ENCODE data around the gene ETFA.

GRCh38 chr15:76217029-76217881, 94.0 kb downstream of the ETFA start:
- TF ChIP-seq, protein P1, sequence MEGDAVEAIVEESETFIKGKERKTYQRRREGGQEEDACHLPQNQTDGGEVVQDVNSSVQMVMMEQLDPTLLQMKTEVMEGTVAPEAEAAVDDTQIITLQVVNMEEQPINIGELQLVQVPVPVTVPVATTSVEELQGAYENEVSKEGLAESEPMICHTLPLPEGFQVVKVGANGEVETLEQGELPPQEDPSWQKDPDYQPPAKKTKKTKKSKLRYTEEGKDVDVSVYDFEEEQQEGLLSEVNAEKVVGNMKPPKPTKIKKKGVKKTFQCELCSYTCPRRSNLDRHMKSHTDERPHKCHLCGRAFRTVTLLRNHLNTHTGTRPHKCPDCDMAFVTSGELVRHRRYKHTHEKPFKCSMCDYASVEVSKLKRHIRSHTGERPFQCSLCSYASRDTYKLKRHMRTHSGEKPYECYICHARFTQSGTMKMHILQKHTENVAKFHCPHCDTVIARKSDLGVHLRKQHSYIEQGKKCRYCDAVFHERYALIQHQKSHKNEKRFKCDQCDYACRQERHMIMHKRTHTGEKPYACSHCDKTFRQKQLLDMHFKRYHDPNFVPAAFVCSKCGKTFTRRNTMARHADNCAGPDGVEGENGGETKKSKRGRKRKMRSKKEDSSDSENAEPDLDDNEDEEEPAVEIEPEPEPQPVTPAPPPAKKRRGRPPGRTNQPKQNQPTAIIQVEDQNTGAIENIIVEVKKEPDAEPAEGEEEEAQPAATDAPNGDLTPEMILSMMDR (IDR thresholded peaks at IDR 0.05; ENCODE audit: low read depth, low read length), result no peak
- TF ChIP-seq MAX (IDR thresholded peaks at IDR 0.05; ENCODE audit: low read depth, low read length), result no peak
